Measurements from ENCODE around the gene ZMYND12. TPM values are rescaled to one million over a fixed set of nuclear protein-coding genes. Genes with fewer than 3 reads are reported as not detected.

Gene ZMYND12
- total RNA-seq, 1 donor from 2014 or later, result 0.49 TPM

- no peaks in the 10 kb centered on the region for H3K27me3 Mint-ChIP-seq (ENCODE audit: unreplicated experiment)
- H3K4me3 Mint-ChIP-seq (ENCODE audit: unreplicated experiment), result no peak overlapping the region
- peaks cover 5% of the 10 kb centered on the region for H3K9me3 Mint-ChIP-seq (ENCODE audit: unreplicated experiment)
- no peak for TF ChIP-seq CTCF (IDR thresholded peaks at IDR 0.05; ENCODE audit: partially characterized antibody, unreplicated experiment)
- H3K36me3 Mint-ChIP-seq (ENCODE audit: unreplicated experiment), result no peaks in the 10 kb centered on the region
- no peak for DNase-seq
- H3K27ac Mint-ChIP-seq (ENCODE audit: unreplicated experiment), result no peak overlapping the region
- peaks cover 6% of the 10 kb centered on the region for H3K4me1 Mint-ChIP-seq (ENCODE audit: low read depth, unreplicated experiment)
Observed at GRCh38 chr1:42476605-42477004, 20.8 kb upstream of the ZMYND12 start.

GRCh38 chr1:42469727-42470126 lies 13.9 kb upstream of the ZMYND12 start:
- Mint-ChIP-seq H3K9me3 (ENCODE audit: unreplicated experiment) (no peaks in the 10 kb centered on the region), H3K4me3 (ENCODE audit: unreplicated experiment) (no peak overlapping the region), H3K4me1 (ENCODE audit: low read depth, unreplicated experiment) (no peaks in the 10 kb centered on the region), H3K27me3 (ENCODE audit: unreplicated experiment) (no peaks in the 10 kb centered on the region), H3K27ac (ENCODE audit: unreplicated experiment) (no peak overlapping the region), H3K36me3 (ENCODE audit: unreplicated experiment) (no peaks in the 10 kb centered on the region)
- no peak for DNase-seq
- no peak for TF ChIP-seq CTCF (IDR thresholded peaks at IDR 0.05; ENCODE audit: partially characterized antibody, unreplicated experiment)

- H3K9me3 Mint-ChIP-seq (ENCODE audit: unreplicated experiment), result no peaks in the 10 kb centered on the region
- H3K27ac Mint-ChIP-seq (ENCODE audit: unreplicated experiment), result no peak overlapping the region
- no peaks in the 10 kb centered on the region for H3K4me1 Mint-ChIP-seq (ENCODE audit: low read depth, unreplicated experiment)
- no peak for TF ChIP-seq CTCF (IDR thresholded peaks at IDR 0.05; ENCODE audit: partially characterized antibody, unreplicated experiment)
- no peak overlapping the region for H3K4me3 Mint-ChIP-seq (ENCODE audit: unreplicated experiment)
- no peaks in the 10 kb centered on the region for H3K36me3 Mint-ChIP-seq (ENCODE audit: unreplicated experiment)
- DNase-seq, result no peak
- H3K27me3 Mint-ChIP-seq (ENCODE audit: unreplicated experiment), result no peaks in the 10 kb centered on the region
Observed at GRCh38 chr1:42466030-42466429, 10.2 kb upstream of the ZMYND12 start.

- Mint-ChIP-seq H3K27ac (ENCODE audit: unreplicated experiment) (no peak overlapping the region), H3K4me1 (ENCODE audit: low read depth, unreplicated experiment) (no peaks in the 10 kb centered on the region), H3K9me3 (ENCODE audit: unreplicated experiment) (no peaks in the 10 kb centered on the region), H3K36me3 (ENCODE audit: unreplicated experiment) (no peaks in the 10 kb centered on the region), H3K4me3 (ENCODE audit: unreplicated experiment) (peak overlapping the region; percentile 79), H3K27me3 (ENCODE audit: unreplicated experiment) (no peaks in the 10 kb centered on the region)
- no peak for TF ChIP-seq CTCF (IDR thresholded peaks at IDR 0.05; ENCODE audit: partially characterized antibody, unreplicated experiment)
- no peak for DNase-seq
Observed at GRCh38 chr1:42463921-42464320, 8.1 kb upstream of the ZMYND12 start.

DNA sequence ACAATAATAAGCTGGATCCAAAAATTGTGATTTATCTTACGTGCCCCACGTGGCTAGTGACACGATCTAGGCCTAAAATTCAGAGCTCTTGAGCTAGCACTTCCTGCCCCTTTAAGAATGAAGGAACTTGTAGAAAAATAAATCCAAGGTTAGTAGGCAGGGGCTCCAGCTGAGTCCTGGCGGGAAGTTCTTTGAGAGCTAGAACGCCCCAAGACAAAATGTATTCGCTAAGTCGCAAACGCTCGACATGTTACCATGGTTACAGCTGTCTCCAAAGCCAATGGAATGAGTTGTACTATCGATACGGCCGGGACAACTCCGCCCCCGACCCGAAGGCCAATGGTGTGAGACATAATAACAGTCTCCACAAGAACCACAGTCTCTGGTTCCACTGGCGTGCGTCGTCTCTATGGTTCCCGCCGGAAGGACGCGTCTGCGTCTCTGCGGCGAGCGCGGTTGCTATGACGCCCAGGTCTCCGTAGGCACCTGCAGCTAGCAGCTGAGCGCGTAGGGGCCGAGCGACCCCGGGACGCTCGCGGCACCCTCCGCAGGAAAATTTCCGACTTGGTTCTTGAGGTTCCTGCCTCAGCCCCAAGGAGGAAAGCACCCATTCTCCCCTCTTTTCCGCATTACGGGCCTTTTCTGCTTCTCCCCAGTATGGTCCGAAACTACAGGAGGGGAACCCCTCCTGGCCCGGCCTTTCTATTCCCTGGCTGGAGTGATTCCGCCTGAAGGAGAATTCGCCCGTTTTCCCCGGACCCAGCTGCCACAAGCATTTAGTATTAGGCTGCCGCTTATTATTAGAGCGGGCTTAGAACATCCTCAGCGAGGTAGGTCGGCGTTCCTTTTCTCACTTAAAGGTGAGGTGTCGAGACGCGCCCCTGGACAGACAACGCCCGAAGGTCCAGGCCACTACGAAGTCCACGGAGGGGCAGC lies 7.3 kb upstream of the ZMYND12 start, which contains the start of gene CCDC30:
Gene CCDC30 (plus strand): TSS at position 459 of the 936 bp plus-strand sequence. CDS start 17,266 bp downstream, outside the sequence.
- peak; percentile 93 for DNase-seq
- TF ChIP-seq CTCF (IDR thresholded peaks at IDR 0.05; ENCODE audit: partially characterized antibody, unreplicated experiment), result no peak
- Mint-ChIP-seq H3K9me3 (ENCODE audit: unreplicated experiment) (no peaks in the 10 kb centered on the region), H3K4me1 (ENCODE audit: low read depth, unreplicated experiment) (no peaks in the 10 kb centered on the region), H3K27ac (ENCODE audit: unreplicated experiment) (peak within 1 kb of the TSS; percentile 46), H3K36me3 (ENCODE audit: unreplicated experiment) (no peaks in the 10 kb centered on the region), H3K4me3 (ENCODE audit: unreplicated experiment) (peak within 1 kb of the TSS; percentile 79), H3K27me3 (ENCODE audit: unreplicated experiment) (no peaks in the 10 kb centered on the region)
